K562 (cell line): Measurements from ENCODE around the gene KRTAP2-3. TPM values are rescaled to one million over a fixed set of nuclear protein-coding genes. Genes with fewer than 3 reads are reported as not detected.

ENCODE experiments used
- ARID3A ChIP-seq: IDR thresholded peaks from 2 replicates; pipeline ENCODE4 v1.6.1; 2012; ENCODE audit warnings: low read depth, low read length, improper control_type of control experiment, borderline replicate concordance
- BRD4 ChIP-seq: fragments of 200-600 bp; sonication (generic); IDR thresholded peaks from 2 replicates; pipeline ENCODE4 v1.6.1; 2017; ENCODE audit warnings: inconsistent platforms
- CLOCK ChIP-seq: fragments of 250-450 bp; sonication (Bioruptor Pico); IDR thresholded peaks from 2 replicates; pipeline ENCODE4 v1.4.0; 2020; ENCODE audit warnings: mild to moderate bottlenecking, moderate library complexity, borderline replicate concordance
- DDX20 ChIP-seq: fragments of 450-650 bp; IDR thresholded peaks from 2 replicates; pipeline ENCODE4 v1.6.1; 2016; ENCODE audit warnings: missing genetic modification characterization, low read depth, mild to moderate bottlenecking, missing compliant biosample characterization, moderate library complexity
- HNRNPH1 ChIP-seq: fragments of 200-400 bp; formaldehyde crosslinking; optimal IDR thresholded peaks from 2 replicates; pipeline ENCODE3; 2017; ENCODE audit warnings: low read depth, mild to moderate bottlenecking, low read length, moderate library complexity
- IFI16 ChIP-seq: fragments of 250-450 bp; sonication (Bioruptor Pico); IDR thresholded peaks from 2 replicates; pipeline ENCODE4 v2.1.2; 2022; ENCODE audit warnings: mild to moderate bottlenecking, inconsistent platforms
- KLF1 ChIP-seq: fragments of 450-650 bp; IDR thresholded peaks from 2 replicates; pipeline ENCODE4 v1.6.1; 2016; ENCODE audit warnings: missing genetic modification characterization, missing compliant biosample characterization
- NFYB ChIP-seq: IDR thresholded peaks from 2 replicates; pipeline ENCODE4 v1.6.1; 2011; ENCODE audit warnings: mild to moderate bottlenecking, moderate library complexity; ENCODE audit not compliant: insufficient read length; ENCODE audit errors: extremely low read depth
- NKRF ChIP-seq: fragments of 450-650 bp; IDR thresholded peaks from 2 replicates; pipeline ENCODE4 v1.6.1; 2016; ENCODE audit warnings: borderline replicate concordance
- OTX1 ChIP-seq: fragments of 450-650 bp; formaldehyde crosslinking; IDR thresholded peaks from 2 replicates; pipeline ENCODE4 v1.4.0; 2022; ENCODE audit warnings: mild to moderate bottlenecking
- PRPF4 ChIP-seq: fragments of 200-400 bp; formaldehyde crosslinking; IDR thresholded peaks from one replicate; pipeline ENCODE4 v1.6.1; 2017; ENCODE audit warnings: low read length, low read depth, mild to moderate bottlenecking; ENCODE audit not compliant: insufficient read depth, poor library complexity, severe bottlenecking
- RBM15 ChIP-seq: fragments of 200-400 bp; formaldehyde crosslinking; IDR thresholded peaks from 2 replicates; pipeline ENCODE4 v1.6.1; 2018; ENCODE audit warnings: mild to moderate bottlenecking, low read length, moderate library complexity; ENCODE audit not compliant: insufficient read depth
- RBM34 ChIP-seq: fragments of 200-400 bp; formaldehyde crosslinking; IDR thresholded peaks from 2 replicates; pipeline ENCODE4 v1.6.1; 2018; ENCODE audit warnings: low read length, borderline replicate concordance; ENCODE audit not compliant: insufficient read depth
- SPI1 ChIP-seq: IDR thresholded peaks from 2 replicates; pipeline ENCODE4 v1.6.1; 2011; ENCODE audit warnings: low read depth, low read length, control low read depth, borderline replicate concordance
- THRAP3 ChIP-seq: fragments of 450-650 bp; IDR thresholded peaks from 2 replicates; pipeline ENCODE4 v1.6.1; 2016; ENCODE audit warnings: mild to moderate bottlenecking, inconsistent platforms, borderline replicate concordance
- U2AF2 ChIP-seq: fragments of 200-400 bp; formaldehyde crosslinking; optimal IDR thresholded peaks from 2 replicates; pipeline ENCODE3; 2017; ENCODE audit warnings: low read depth, mild to moderate bottlenecking, low read length
- ZNF695 ChIP-seq: fragments of 450-650 bp; formaldehyde crosslinking; IDR thresholded peaks from 2 replicates; pipeline ENCODE4 v1.4.0; 2020; ENCODE audit warnings: mild to moderate bottlenecking, moderate library complexity
- ZNF75A ChIP-seq: fragments of 450-650 bp; formaldehyde crosslinking; IDR thresholded peaks from 2 replicates; pipeline ENCODE4 v1.4.0; 2020; ENCODE audit warnings: mild to moderate bottlenecking
- ZNF76 ChIP-seq: fragments of 250-450 bp; sonication (Bioruptor Pico); IDR thresholded peaks from 2 replicates; pipeline ENCODE4 v1.4.0; 2020; ENCODE audit warnings: mild to moderate bottlenecking, moderate library complexity, borderline replicate concordance
- ZSCAN32 ChIP-seq: fragments of 450-650 bp; formaldehyde crosslinking; IDR thresholded peaks from 2 replicates; pipeline ENCODE4 v1.4.0; 2020; ENCODE audit warnings: mild to moderate bottlenecking, moderate library complexity
- polyA plus RNA-seq, 8 experiments: library from polyadenylated mRNA; depleted of rRNA in 4 of 8; stranded (reverse) in 5 of 8; unstranded in 3 of 8; fragments of >200 nt; fragmentation: Nextera tagmentation in 2 of 8; fragmentation: Illumina TruSeq in 1 of 8; extraction: Ambion mirVana in 2 of 8; extraction: Trizol in 1 of 8; gene quantifications; 2 replicates each; pipeline versions ENCODE4 v1.2.1 to v1.2.3, GENCODE V29; 2011 to 2014; ENCODE audit warnings: inconsistent platforms in 1 of 8, missing spikeins in 1 of 8
- total RNA-seq, 7 experiments: library from RNA; depleted of rRNA in 6 of 7; stranded (reverse); fragments of >200 nt in 6 of 7; fragmentation: Illumina TruSeq in 2 of 7; extraction: Trizol in 2 of 7; gene quantifications; 2 replicates each; pipeline versions ENCODE4 v1.2.1 to v1.2.3, GENCODE V29; 2011 to 2021; ENCODE audit warnings: low replicate concordance in 1 of 7
- TF ChIP-seq, protein P1 (sequence below): fragments of 450-650 bp; formaldehyde crosslinking; IDR thresholded peaks from 2 replicates; pipeline ENCODE4 v1.4.0; 2020; ENCODE audit warnings: mild to moderate bottlenecking

KRTAP2-3 gene
- total and polyA plus RNA-seq, 9 of the 15 experiments (the other 6 are each of a cell fraction or from before 2014, with no cell fraction given): not detected

GRCh38 chr17:41065829-41066624 is 6.1 kb upstream of the KRTAP2-3 start, which contains the start of gene KRTAP2-4 (continued):
- TF ChIP-seq KLF1 (tag) (no peak), ZNF695 (CRISPR knock-in tag) (no peak), SPI1 (no peak), IFI16 (CRISPR knock-in tag) (no peak), THRAP3 (no peak), RBM15 (no peak), ZNF76 (CRISPR knock-in tag) (no peak), U2AF2 (no peak), HNRNPH1 (no peak), BRD4 (no peak), RBM34 (no peak), NFYB (no peak), DDX20 (tag) (no peak), OTX1 (CRISPR knock-in tag) (no peak), ZSCAN32 (CRISPR knock-in tag) (peak; percentile 93), PRPF4 (no peak), ZNF75A (CRISPR knock-in tag) (no peak), ARID3A (no peak), NKRF (no peak), CLOCK (CRISPR knock-in tag) (no peak)
- TF ChIP-seq, protein P1, sequence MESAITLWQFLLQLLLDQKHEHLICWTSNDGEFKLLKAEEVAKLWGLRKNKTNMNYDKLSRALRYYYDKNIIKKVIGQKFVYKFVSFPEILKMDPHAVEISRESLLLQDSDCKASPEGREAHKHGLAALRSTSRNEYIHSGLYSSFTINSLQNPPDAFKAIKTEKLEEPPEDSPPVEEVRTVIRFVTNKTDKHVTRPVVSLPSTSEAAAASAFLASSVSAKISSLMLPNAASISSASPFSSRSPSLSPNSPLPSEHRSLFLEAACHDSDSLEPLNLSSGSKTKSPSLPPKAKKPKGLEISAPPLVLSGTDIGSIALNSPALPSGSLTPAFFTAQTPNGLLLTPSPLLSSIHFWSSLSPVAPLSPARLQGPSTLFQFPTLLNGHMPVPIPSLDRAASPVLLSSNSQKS: no peak
